HEK293 (cell line): ENCODE data around the gene ADAMTSL2.

Source experiments
- CTCF ChIA-PET: fragments of 350-600 bp; formaldehyde crosslinking; extraction: SDS; loops from one replicate; lab custom pipeline; 2021; ENCODE audit warnings: antibody characterized with exemption; lab: Yijun Ruan, JAX
- POLR2A ChIA-PET: fragments of 300-600 bp; formaldehyde crosslinking; extraction: SDS; loops from one replicate; lab custom pipeline; 2020; ENCODE audit warnings: antibody characterized with exemption, inconsistent platforms; lab: Yijun Ruan, JAX
- H3K27ac ChIP-seq: fragments of 200-500 bp; sonication (Bioruptor generic); 2 replicates; pipeline ENCODE4 v1.5.1; 2014; ENCODE audit warnings: low read depth, low read length, control low read depth, inconsistent platforms; ENCODE audit errors: extremely low read depth
- H3K36me3 ChIP-seq, 2 experiments: fragments of 200-500 bp in 1 of 2; sonication (Bioruptor generic) in 1 of 2; 1 replicate in 1 of 2; 2 replicates in 1 of 2; pipeline ENCODE4 v1.5.1; 2014 to 2017; ENCODE audit warnings: inconsistent platforms in 2 of 2, low read length in 2 of 2; ENCODE audit not compliant: control insufficient read depth in 2 of 2, insufficient read depth in 1 of 2
- H3K4me1 ChIP-seq: fragments of 200-500 bp; sonication (Bioruptor generic); 2 replicates; pipeline ENCODE4 v1.5.1; 2014; ENCODE audit warnings: mild to moderate bottlenecking, low read length, inconsistent platforms; ENCODE audit not compliant: control insufficient read depth, insufficient read depth
- H3K4me3 ChIP-seq: 2 replicates; pipeline ENCODE4 v1.5.1; 2011; ENCODE audit warnings: low read depth, mild to moderate bottlenecking, control low read depth, low read length, moderate library complexity
- H3K9me3 ChIP-seq: fragments of 200-500 bp; sonication (Bioruptor generic); 2 replicates; pipeline ENCODE4 v1.5.1; 2014; ENCODE audit warnings: low read depth, low read length, inconsistent platforms; ENCODE audit not compliant: control insufficient read depth, insufficient read depth
- AEBP2 ChIP-seq: fragments of 450-650 bp; formaldehyde crosslinking; IDR thresholded peaks from 2 replicates; pipeline ENCODE4 v1.5.1; 2016; ENCODE audit warnings: missing biosample characterization, missing genetic modification characterization, borderline replicate concordance
- FEZF1 ChIP-seq: fragments of 450-650 bp; formaldehyde crosslinking; IDR thresholded peaks from 2 replicates; pipeline ENCODE4 v1.5.1; 2016; ENCODE audit warnings: missing biosample characterization, missing genetic modification characterization
- HIC1 ChIP-seq: fragments of 450-650 bp; formaldehyde crosslinking; IDR thresholded peaks from 2 replicates; pipeline ENCODE4 v1.5.1; 2016; ENCODE audit warnings: missing biosample characterization, missing genetic modification characterization
- OVOL3 ChIP-seq: fragments of 450-650 bp; formaldehyde crosslinking; IDR thresholded peaks from 2 replicates; pipeline ENCODE4 v1.5.1; 2016; ENCODE audit warnings: missing biosample characterization, missing genetic modification characterization
- SALL2 ChIP-seq: fragments of 450-650 bp; formaldehyde crosslinking; IDR thresholded peaks from 2 replicates; pipeline ENCODE4 v1.5.0; 2017; ENCODE audit warnings: missing biosample characterization, mild to moderate bottlenecking, missing genetic modification characterization, borderline replicate concordance
- SP7 ChIP-seq: fragments of 450-650 bp; formaldehyde crosslinking; IDR thresholded peaks from 2 replicates; pipeline ENCODE4 v1.5.1; 2016; ENCODE audit warnings: missing biosample characterization, missing genetic modification characterization
- ZBTB6 ChIP-seq: fragments of 450-650 bp; formaldehyde crosslinking; IDR thresholded peaks from 2 replicates; pipeline ENCODE4 v1.5.1; 2017; ENCODE audit warnings: missing biosample characterization, missing genetic modification characterization
- ZFP37 ChIP-seq: fragments of 450-650 bp; formaldehyde crosslinking; IDR thresholded peaks from 2 replicates; pipeline ENCODE4 v1.5.1; 2016; ENCODE audit warnings: missing biosample characterization, missing genetic modification characterization
- ZIC2 ChIP-seq: fragments of 450-650 bp; formaldehyde crosslinking; IDR thresholded peaks from 2 replicates; pipeline ENCODE4 v1.5.1; 2016; ENCODE audit warnings: missing biosample characterization, missing genetic modification characterization
- ZNF140 ChIP-seq: fragments of 450-650 bp; formaldehyde crosslinking; IDR thresholded peaks from 2 replicates; pipeline ENCODE4 v1.5.1; 2016; ENCODE audit warnings: missing biosample characterization, missing genetic modification characterization
- ZNF174 ChIP-seq: fragments of 450-650 bp; formaldehyde crosslinking; IDR thresholded peaks from 2 replicates; pipeline ENCODE4 v1.5.0; 2017; ENCODE audit warnings: missing biosample characterization, mild to moderate bottlenecking, missing genetic modification characterization
- ZNF202 ChIP-seq: fragments of 450-650 bp; formaldehyde crosslinking; IDR thresholded peaks from 2 replicates; pipeline ENCODE4 v1.5.1; 2016; ENCODE audit warnings: missing biosample characterization, missing genetic modification characterization, borderline replicate concordance
- ZNF274 ChIP-seq, 2 experiments: fragments of 200-500 bp in 1 of 2; fragments of 450-650 bp in 1 of 2; sonication (Bioruptor generic) in 1 of 2; formaldehyde crosslinking in 1 of 2; IDR thresholded peaks; 2 replicates each; pipeline versions ENCODE4 v1.5.1 to v1.6.1; 2014 to 2016; ENCODE audit warnings: borderline replicate concordance in 1 of 2, inconsistent platforms in 1 of 2, low read length in 1 of 2, missing biosample characterization in 1 of 2, missing genetic modification characterization in 1 of 2
- ZNF518A ChIP-seq: fragments of 450-650 bp; formaldehyde crosslinking; conservative IDR thresholded peaks from 2 replicates; pipeline ENCODE4 v1.5.1; 2016; ENCODE audit warnings: low read depth, missing biosample characterization, missing genetic modification characterization
- ZNF530 ChIP-seq: fragments of 450-650 bp; formaldehyde crosslinking; IDR thresholded peaks from 2 replicates; pipeline ENCODE4 v1.5.1; 2016; ENCODE audit warnings: low read depth, missing biosample characterization, missing genetic modification characterization
- ZNF555 ChIP-seq: fragments of 450-650 bp; formaldehyde crosslinking; conservative IDR thresholded peaks from 2 replicates; pipeline ENCODE4 v1.5.1; 2017; ENCODE audit warnings: missing biosample characterization, mild to moderate bottlenecking, missing genetic modification characterization, inconsistent platforms
- ZNF585B ChIP-seq: fragments of 450-650 bp; formaldehyde crosslinking; IDR thresholded peaks from 2 replicates; pipeline ENCODE4 v1.5.1; 2016; ENCODE audit warnings: missing biosample characterization, missing genetic modification characterization
- ZNF623 ChIP-seq: fragments of 450-650 bp; formaldehyde crosslinking; IDR thresholded peaks from 2 replicates; pipeline ENCODE4 v1.5.1; 2016; ENCODE audit warnings: missing biosample characterization, missing genetic modification characterization
- ZNF768 ChIP-seq: fragments of 450-650 bp; formaldehyde crosslinking; IDR thresholded peaks from 2 replicates; pipeline ENCODE4 v1.5.1; 2018; ENCODE audit warnings: missing biosample characterization, mild to moderate bottlenecking, missing genetic modification characterization
- ZNF830 ChIP-seq: fragments of 450-650 bp; IDR thresholded peaks from 2 replicates; pipeline ENCODE4 v1.5.0; 2018; ENCODE audit warnings: missing biosample characterization, missing genetic modification characterization, low read depth, mild to moderate bottlenecking, moderate library complexity

ADAMTSL2 gene

DNA sequence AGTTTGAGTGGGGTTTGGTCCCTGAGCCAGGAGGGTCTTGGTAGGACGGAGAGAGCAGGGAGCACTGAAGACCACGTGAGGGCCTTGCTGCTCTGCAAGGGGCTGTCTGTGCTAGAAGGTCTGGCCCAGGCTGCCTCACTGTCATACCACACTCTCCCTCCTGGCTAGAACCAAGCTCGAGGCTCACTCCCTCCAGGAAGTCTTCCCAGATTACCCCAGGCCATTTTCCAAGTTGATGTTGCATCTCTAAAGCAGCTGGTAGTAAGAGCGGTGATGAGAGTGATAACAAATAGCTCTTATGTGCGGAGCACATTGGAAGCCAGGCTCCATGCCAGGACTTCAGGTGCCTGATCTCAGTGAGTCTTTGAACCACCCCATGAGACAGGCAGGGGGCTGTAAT is 16.3 kb upstream of the ADAMTSL2 start:
- Histone ChIP-seq H3K9me3 (no peaks in the 10 kb centered on the region), H3K27ac (no peak overlapping the region), H3K36me3 (no peaks in the 10 kb centered on the region), H3K4me3 (no peak overlapping the region), H3K4me1 (no peaks in the 10 kb centered on the region)
- TF ChIP-seq ZBTB6 (tag by site-specific recombination) (no peak), ZNF768 (tag by site-specific recombination) (no peak), SP7 (tag by site-specific recombination) (no peak), AEBP2 (no peak), ZFP37 (tag by site-specific recombination) (no peak), ZIC2 (tag by site-specific recombination) (no peak)
- ChIA-PET CTCF (interaction anchor here (0.6 to 1.0 kb wide), 4 partner anchors 9 to 339 kb away, joined by 3 read pairs; no protein-coding TSS in a partner anchor), POLR2A (no interaction called here)

GRCh38 chr9:133518706-133519449 is 15.6 kb upstream of the ADAMTSL2 start:
- Histone ChIP-seq H3K4me1 (no peaks in the 10 kb centered on the region), H3K4me3 (no peak overlapping the region), H3K36me3 (no peaks in the 10 kb centered on the region), H3K9me3 (no peaks in the 10 kb centered on the region), H3K27ac (no peak overlapping the region)
- ChIA-PET CTCF (interaction anchor here (0.6 to 1.0 kb wide), 2 partner anchors 8 to 339 kb away, joined by 3 read pairs; no protein-coding TSS in a partner anchor), POLR2A (no interaction called here)
- no peak for TF ChIP-seq ZNF274 (IDR thresholded peaks at IDR 0.05; ENCODE audit: low read length)
- TF ChIP-seq ZNF274 (tag by site-specific recombination; IDR thresholded peaks at IDR 0.05; ENCODE audit: borderline replicate concordance): no peak
- TF ChIP-seq ZNF174: no peak
- no peak for TF ChIP-seq SALL2
- TF ChIP-seq ZNF585B: no peak
- TF ChIP-seq FEZF1 (tag by site-specific recombination): no peak
- no peak for TF ChIP-seq OVOL3 (tag by site-specific recombination)
- TF ChIP-seq ZFP37 (tag by site-specific recombination): no peak
- TF ChIP-seq ZNF555 (tag by site-specific recombination): no peak
- TF ChIP-seq HIC1 (tag by site-specific recombination): no peak
- no peak for TF ChIP-seq ZNF140 (tag by site-specific recombination)
- no peak for TF ChIP-seq ZNF518A
- TF ChIP-seq ZNF202: no peak
- TF ChIP-seq ZNF623 (tag by site-specific recombination): no peak
- TF ChIP-seq ZBTB6 (tag by site-specific recombination): no peak
- no peak for TF ChIP-seq ZNF830
- no peak for TF ChIP-seq ZNF530 (tag by site-specific recombination)
